HTERT RPE-1 (cell line): ENCODE results near the gene SH3RF3.

ENCODE experiments used
- in situ Hi-C: fragments of 300-500 bp; cut with MboI; formaldehyde crosslinking; loops from 4 replicates; pipeline ENCODE4 v1.14.3; 2020; ENCODE audit warnings: low sequenced_read_pairs

The SH3RF3 gene

DNA sequence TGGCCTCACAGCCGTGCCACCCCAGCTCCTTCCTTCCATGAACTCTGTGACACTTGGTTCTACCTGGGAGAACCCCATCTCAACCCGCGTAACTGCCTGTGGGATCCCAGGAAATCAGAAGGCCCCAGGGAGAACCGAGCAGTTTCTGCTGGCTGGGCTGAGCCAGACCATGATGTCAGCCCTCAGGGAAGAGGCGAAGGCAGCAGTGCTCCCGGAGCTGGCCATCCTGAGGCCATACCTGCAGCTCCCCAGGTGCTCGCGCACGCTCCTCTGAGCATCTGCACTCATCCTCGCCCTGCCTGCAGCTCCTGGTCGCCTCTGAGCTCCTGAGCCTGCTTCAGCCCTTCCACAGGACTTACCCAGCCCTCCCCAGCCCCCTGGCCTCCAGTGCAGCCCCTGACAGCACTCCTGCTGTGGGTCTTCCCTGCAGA lies 298.7 kb downstream of the SH3RF3 start:
- in situ Hi-C loops, result no loop called here

DNA sequence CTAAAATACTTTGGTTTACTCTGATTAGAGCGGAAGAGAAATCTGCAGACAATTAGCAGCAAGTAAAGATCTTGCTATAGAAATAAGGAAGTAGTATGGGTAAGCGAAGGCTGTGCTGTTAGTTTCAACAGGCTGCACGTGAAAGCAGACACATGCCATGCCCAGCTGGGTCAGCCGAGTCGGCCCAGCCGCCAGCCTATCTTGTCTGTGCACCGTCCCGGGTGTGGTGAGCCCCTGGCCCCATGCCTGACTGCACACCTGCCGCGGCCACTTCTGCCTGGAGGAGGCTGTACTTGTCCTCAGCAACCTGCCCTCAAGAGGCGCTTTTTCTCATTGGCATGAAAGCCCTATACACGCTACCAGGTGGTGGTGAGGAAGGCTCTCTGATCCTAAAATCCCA lies 299.3 kb downstream of the SH3RF3 start:
- in situ Hi-C loops, result no loop called here

DNA sequence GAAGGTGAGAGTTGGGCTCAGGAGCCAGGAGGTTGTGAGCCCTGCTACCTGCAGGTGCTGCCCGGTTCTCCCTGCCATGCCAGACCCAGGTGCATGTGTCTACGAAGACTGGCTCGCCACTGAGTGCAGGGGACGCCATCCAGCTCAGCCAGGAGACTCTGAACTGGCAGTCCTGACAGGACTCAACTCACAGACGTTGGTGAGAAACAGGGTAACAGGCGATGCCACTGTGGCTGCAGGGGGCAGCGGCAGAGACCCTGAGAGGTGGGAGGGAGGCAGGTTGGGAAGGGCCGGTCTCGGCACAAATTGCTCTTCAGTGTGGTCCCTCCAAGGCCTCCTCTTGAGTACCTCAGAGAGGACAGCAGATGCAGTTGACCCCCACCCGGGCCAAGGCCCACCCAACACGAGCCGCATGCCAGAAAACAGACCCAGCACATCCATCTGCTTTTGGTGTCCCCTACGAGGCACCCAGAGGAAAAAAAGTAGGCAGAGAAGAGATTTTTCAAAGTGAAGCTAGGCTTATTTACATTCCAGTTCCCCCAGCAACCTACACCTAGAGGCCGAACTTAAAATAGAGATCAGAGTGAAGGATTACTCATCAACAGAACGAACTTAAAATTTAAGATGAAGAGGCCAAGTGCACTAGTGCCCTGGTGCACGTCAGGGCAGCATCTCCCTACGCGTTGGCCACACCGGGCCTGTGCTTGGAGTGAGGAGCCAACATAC lies 300.0 kb downstream of the SH3RF3 start:
- in situ Hi-C loops, result no loop called here

DNA sequence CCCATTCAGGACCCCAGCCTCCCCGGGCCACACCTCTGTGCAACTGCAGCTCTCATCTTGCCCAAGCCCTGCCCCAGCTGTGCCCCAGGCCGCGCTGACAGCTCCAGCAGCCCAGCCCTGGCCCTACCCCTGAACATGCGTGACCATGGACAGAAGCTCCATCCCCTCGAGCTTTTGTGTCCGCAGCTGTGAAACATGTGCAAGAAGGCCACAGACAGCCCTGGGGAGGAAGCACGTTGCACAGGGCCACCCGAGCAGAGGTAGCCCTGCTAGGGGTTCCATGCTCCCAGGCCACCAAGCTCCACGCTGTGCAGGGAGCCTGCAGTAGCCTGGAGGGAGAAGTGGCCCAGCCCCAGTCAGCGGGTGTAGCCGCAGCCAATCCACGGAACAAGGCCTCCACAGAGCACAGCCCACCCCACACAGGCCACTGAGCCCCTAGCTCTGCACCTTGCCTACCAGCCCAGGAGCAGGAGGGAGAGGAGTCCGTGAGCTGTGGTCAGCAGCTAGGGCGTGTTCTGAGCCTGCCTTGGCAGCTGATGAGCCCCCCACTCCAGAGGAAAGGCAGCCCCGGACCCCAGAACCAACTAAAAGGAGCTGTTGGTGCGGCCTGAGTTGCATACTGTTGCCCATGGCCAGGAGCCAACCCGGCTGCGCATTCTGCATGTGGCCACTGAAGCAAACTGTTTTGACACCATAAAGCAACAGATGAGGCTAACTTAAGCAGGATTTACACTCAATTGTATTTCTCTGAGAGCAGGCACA lies 300.7 kb downstream of the SH3RF3 start:
- in situ Hi-C loops, result no loop called here

DNA sequence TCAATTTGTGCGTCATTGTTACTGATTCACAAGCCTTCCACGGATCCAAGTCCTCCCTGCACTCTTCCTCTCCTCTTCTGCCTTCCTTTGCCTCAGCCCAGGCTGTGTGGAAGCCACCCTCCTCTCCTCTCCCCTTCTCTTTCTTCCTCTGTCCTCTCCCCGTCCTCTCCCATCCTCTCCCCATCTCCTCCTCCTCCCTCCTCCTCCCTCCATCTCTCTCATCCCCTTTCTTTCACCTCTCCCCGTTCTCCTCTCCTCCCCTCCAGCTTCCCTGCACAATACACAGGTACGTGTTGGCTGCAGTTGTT lies 301.3 kb downstream of the SH3RF3 start:
- in situ Hi-C loops, result no loop called here

DNA sequence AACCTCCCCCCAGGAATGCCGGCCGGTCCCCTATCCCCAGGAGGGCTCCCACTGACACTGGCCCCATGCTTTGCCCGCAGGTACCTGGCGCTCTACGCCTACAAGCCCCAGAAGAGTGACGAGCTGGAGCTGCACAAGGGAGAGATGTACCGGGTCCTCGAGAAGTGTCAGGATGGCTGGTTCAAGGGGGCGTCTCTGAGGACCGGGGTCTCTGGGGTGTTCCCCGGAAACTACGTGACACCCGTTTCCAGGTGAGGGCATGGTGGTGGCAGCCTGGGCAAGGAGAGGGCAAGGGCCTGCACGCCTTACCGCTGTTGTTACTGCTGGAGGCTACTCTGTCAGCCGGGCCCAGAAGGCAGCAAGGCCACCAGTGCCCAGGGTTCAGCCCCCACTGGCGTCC lies 303.4 kb downstream of the SH3RF3 start:
- in situ Hi-C loops, result no loop called here

DNA sequence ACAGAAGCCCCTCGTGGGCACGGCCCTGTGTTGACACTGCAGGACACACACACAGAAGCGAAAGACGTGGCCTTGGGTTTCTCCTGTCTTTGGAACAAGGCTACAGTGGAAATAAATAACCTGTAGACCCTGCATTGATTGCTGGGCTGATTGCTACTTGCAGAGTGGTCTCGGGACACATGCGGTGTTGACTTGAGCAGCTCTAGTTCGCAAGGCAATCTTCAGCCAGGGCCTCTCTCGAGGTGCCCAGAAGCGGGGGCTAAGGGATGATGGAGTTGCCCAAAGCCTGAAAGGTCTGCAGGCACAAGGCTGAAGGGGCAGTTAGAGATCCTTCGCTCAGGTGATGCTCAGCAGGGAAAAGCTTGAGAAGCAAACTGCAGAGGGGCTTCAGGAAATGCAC lies 304.5 kb downstream of the SH3RF3 start:
- in situ Hi-C loops, result no loop called here

DNA sequence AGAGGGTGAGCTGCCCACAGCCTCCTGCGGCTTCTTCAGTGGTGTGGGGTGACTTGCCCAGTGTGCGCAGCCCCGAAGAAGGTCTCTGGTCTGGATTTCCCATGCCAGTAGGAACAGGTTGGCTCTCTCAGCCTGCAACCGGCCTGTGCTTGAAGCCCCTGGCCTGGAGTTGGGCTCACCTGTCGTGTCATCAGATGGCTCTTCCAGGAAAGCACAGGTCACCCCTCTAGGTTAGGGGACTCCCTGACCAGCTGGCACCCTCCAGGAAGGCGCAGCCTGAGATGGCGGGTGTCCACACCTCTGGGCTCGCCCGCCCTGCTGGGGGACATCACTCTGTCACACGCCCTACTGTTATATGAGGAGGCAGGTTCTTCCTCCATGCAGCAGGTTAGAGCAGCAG lies 304.9 kb downstream of the SH3RF3 start:
- in situ Hi-C loops, result no loop called here

DNA sequence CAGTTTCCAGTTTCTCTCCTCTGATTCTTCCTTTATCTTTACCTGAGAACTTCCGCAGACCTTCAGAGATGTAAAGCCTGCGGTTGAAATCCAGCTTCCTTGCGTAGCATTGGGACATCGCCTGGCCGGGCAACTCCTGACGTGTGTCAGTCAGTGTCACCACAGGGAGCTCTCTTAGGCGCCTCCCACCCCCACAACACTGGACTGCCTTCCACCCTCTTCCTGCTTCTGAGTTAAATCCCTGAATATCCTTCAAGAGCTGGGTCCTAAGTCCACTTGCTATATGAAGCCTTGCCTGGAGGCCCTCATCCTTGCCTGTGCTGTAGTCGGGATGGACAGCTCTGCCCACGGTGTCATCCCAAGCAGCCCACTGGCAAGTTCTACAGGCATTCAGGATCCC lies 305.3 kb downstream of the SH3RF3 start:
- in situ Hi-C loops, result no loop called here

DNA sequence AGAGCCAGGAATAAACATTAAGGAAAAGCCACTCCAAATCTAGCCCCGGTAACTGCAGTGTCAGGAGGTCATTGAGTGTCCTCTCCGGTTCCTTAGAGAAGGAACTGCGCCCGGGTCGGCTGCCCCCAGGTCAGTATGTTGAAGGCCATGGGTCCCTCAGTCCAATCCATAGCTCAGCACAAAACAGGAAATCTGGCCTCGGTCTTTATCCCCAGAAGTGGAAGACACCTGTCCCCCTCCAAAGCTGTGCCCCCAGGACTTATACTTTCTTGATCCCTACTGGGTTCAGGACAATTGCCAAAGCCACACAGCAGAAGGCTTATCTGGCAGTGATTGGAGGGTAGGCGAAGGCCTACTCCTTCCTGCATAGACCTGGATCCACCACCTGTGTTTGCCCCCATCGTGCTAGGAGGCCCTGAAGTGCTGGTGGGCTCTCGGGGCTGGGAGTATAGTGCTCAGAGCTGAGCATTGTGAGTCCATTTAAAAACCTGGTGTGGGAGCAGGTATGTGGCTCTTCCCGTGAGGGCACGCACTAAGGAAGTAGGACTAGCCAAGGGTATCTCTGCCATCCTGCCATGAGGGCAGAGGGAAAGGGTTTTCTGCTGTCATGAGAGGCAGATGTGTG lies 306.2 kb downstream of the SH3RF3 start:
- in situ Hi-C loops, result no loop called here

DNA sequence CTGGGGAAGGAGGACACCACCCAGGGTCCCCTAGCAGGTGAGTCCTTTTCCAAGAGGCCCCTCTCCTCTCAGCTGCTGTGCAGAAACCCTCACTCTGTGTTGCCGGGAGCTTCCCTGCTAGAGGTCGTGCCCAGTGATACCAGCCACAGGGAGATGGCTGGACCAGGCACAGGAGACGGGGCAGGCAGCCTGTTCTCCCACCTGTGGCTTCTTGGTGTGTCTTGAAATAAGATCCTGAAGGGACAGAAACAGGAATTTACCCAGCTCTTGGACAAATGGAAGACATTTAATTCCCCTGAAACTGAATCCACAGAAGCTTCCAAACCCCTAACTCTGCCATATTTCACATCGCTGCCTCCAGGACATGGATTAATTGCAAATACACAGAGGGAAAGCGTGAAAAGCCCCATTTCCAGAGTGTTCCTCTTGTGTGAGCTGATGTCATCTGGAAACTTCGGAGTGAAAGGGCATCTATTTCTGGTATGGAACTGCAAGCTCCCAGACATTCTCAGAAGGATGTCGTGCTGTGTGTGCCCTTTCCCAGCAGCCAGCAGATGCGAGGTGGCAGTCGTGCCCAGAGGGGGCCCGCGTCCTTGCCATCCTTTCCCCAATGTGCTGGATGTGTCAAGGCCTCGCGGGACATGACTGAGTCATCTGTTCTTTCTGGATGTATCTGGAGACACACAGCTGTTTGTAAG lies 307.0 kb downstream of the SH3RF3 start:
- in situ Hi-C loops, result no loop called here

DNA sequence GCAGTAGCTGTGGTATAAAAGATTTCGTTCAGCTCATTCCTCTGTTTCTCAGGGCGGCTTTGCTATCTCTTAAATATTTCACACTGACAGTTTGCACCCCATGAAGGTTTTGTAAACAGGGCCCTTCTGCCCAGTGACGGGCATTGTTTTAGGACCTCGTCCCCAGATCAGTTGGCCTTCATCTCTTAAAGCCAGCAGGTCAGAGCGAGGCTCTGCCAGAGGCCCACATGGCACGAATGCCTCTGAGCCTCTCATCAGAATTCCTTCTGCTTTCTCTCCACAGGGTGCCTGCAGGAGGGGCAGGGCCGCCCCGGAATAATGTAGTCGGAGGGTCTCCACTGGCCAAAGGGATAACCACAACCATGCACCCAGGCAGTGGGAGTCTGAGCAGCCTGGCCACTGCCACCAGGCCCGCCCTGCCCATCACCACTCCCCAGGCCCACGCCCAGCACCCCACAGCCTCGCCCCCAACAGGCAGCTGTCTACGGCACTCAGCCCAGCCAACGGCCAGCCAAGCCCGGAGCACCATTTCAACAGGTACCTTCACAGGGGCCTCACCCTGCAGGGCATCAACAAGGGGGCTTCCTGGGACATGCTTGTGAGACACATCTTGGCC lies 307.7 kb downstream of the SH3RF3 start:
- in situ Hi-C loops, result no loop called here

DNA sequence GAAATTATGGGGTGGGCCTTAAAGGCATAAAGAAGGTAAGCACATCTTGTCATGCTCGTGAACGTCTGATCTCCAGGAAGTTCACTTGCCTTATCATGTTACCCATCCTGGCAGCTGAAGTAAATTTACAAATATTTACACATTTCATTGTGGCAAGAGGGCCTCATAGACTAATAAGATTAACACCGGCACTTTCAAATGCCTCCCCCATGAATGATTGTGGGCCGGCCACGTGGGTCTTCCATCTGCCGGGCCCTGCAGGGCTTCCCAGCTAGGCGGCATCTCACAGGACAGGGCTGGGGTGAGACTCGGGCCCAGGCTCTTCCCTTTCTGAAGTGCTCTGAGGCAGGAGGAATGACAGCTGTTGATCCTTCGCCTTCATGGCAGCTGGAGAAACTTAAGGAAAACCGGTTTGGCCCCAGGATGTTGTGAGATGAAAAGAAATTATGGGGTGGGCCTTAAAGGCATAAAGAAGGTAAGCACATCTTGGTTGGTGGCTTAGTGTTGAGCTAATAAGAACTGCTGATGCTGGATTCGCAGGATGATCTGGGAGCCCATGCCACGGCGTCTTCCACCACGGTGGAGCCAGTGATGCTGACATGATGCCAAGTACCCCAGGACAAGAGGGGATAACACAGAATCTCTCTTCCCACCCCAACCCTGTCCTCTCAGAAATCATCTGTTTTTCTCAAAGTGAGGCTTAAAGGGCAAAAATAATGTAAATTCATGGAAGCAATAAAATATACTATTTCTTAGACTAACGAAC lies 308.5 kb downstream of the SH3RF3 start:
- in situ Hi-C loops, result no loop called here

DNA sequence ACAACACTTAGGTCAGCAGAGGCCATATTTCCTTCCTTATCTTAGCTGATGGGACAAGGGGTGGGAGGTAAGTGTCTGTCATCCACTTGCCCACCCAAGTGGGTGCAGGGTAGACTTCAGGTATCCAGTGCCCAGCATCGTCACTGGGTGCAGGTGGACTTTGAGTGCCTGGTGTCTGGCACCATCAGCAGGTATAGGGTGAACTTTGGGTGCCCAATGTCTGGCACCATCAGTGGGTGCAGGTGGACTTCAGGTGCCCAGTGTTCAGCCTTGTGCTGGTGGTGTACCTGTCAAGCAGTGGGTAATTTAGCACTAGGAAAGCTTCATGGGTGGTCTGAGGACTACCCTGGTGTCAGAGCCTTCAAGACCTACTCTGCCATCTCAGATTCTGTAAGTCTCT lies 309.1 kb downstream of the SH3RF3 start:
- in situ Hi-C loops, result no loop called here

DNA sequence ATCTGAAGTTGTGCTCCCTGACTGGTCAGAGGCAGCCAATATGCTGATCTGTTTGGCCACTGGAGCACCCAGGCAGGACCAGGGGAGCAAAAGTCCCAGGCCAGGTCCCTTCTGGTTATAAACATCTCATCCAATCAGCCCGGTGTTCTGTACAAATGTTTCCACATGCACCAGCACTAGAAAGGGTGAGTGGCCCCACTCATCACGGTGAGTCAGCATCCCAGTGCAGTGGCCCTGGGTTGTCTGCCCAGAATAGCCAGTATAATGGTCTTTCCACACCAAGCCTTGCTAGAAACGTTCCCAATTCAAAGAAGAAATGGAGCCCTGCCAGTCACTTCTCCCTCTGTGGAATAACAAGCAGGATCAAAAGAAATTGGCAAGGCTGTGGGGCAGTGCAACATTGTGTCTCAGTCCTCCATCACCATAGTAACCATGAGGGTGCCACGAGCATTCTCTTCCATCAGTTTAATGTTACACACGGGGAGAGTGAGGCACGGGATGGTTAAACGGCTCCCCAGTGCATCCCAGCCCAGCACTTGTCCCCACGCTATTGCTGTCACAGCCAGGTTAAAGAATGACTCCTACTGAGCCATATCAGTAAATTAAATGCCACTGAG lies 309.9 kb downstream of the SH3RF3 start:
- in situ Hi-C loops, result no loop called here

DNA sequence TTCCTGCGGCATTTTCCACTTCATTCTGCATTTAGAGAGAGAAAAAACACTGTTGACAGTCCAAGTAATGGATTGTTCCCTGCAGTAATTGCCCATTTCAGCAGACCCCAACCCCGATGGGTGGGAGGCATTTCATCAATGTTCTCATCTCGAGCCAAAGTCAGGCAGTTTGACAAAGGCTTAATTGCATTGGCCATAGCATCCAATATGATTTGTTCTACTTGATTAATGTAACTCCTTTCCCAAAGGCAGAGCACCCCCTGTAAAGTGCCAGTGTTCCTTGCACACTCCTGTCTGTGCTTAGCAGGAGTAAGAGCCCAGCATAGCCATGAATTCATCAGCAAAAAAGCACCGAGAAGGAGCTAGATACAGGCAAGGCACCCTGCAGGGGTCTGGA lies 310.4 kb downstream of the SH3RF3 start:
- in situ Hi-C loops, result no loop called here

DNA sequence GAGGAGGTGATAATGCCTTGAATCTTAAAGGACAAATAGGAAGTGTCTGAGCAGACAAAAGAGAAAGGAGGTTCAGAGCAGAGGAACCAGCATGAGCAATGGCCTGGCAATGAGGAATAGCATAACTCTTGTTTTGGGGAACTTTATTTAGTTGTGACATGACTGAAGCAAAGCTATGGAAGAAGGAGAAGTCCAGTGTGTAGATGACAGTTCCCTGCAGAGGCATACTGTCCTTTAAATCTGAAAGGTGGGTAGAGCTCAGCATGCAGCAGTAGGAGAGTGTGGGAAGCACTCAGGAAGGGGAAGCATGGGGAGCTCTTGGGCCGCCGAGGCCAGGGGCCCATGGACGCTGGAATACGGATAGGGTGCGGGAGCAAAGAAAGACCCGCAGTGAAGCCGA lies 311.0 kb downstream of the SH3RF3 start:
- in situ Hi-C loops, result no loop called here

DNA sequence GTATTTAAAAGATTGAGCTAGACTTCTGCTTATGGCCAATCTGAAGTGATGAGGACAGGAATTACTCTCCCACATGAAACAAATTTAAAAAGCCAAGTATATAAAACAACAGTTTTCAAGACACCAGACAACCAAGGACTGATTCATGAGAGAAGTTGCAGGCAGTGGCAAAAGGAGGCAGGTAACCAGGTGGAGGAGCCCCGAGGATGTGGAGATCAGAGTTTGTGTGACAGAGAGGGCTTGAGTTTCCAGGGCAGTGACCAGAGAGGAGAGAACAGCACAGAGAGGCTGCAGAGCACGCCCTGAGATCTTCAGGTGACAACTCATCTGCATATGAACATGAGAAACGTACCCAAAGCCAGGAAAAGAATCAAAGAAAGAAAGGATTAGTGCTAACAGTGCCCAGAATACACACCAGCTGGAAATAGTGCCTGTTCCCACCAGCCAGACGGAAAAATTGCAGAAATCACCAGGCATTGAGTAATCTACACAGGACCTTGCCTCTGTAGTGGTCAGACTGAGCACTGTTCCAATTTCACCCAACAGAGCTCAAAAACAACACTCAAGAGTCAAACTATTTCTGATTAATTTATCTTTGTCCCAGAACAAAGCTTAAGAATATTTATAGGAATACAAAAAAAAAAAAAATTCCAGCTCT lies 311.6 kb downstream of the SH3RF3 start:
- in situ Hi-C loops, result no loop called here

DNA sequence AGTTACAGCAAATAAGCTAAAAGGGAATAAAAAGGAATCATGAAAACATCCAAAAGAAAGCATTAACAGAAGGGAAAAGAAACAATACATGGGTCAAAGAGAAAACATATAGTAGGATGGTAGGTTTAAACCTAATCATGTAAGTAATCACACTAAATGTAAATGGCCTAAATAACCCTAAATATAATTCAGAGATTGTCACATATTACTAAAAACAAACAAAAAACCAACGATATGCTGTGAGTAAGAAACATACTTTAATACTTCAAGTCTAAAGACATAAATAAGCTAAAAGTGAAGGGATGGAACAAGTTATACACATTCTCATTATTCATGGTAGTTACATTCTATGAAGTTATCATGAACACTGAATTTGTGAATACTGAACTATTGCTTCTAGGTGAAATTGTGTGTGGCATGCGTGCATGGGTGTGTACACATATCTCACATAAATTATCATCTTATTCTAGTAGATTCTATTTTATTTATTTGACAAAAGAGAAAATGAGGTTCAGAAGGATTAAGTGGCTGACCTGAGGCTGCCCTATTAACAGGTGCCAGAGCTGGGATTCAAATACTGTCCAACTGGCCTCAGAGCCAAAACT lies 313.8 kb downstream of the SH3RF3 start:
- in situ Hi-C loops, result no loop called here
